Stimulated activated naive B cell treated with anti-CD40 and anti-IgM and Interleukin-4, amounts not matched to agents 10 μg/mL and 1 μg/mL and 100 μg/mL, for 72 hours (primary cell): ENCODE measurements around the gene QRICH1.
"Not testable (repeated sequence)": the region's sequence is repeated elsewhere in the genome, so short reads cannot be mapped to it uniquely, and the experiment has no call there.

Experiments
- ATAC-seq, 2 donors: fragments of 150-1000 bp; cut with Tn5 transposase; replicated peaks; 2 replicates each; pipeline ENCODE4 v1.10.0; 2021; ENCODE audit warnings: moderate library complexity in 1 of 2
- DNase-seq: peaks from one replicate; pipeline ENCODE4 v3.0.0; 2021
- H3K27ac Mint-ChIP-seq: one replicate; pipeline ENCODE4 v1.8.0; 2022; ENCODE audit warnings: mild to moderate bottlenecking, mixed read lengths
- H3K27me3 Mint-ChIP-seq, 2 donors: one replicate each; pipeline ENCODE4 v1.8.0; 2022; ENCODE audit warnings: mixed read lengths in 2 of 2
- H3K36me3 Mint-ChIP-seq, 2 donors: one replicate each; pipeline ENCODE4 v1.8.0; 2022; ENCODE audit warnings: mixed read lengths in 2 of 2, mild to moderate bottlenecking in 1 of 2
- H3K4me1 Mint-ChIP-seq, 2 donors: one replicate each; pipeline ENCODE4 v1.8.0; 2022; ENCODE audit warnings: mixed read lengths in 2 of 2, mild to moderate bottlenecking in 1 of 2
- H3K4me3 Mint-ChIP-seq, 2 donors: one replicate each; pipeline ENCODE4 v1.8.0; 2022; ENCODE audit warnings: mild to moderate bottlenecking in 2 of 2, mixed read lengths in 2 of 2, moderate library complexity in 1 of 2
- H3K9me3 Mint-ChIP-seq, 2 donors: one replicate each; pipeline ENCODE4 v1.8.0; 2022; ENCODE audit warnings: mixed read lengths in 2 of 2, mild to moderate bottlenecking in 1 of 2

The QRICH1 gene

GRCh38 chr3:49013113-49013737 lies 80.6 kb downstream of the QRICH1 start:
- H3K9me3 Mint-ChIP-seq = no peaks in the 10 kb centered on the region
- H3K36me3 Mint-ChIP-seq = peaks cover 38 to 45% of the 10 kb centered on the region in 2 donors
- no peaks in the 10 kb centered on the region for H3K27me3 Mint-ChIP-seq
- ATAC-seq = no peak
- peaks cover 40 to 57% of the 10 kb centered on the region in 2 donors for H3K4me1 Mint-ChIP-seq
- no peak overlapping the region for H3K4me3 Mint-ChIP-seq
- H3K27ac Mint-ChIP-seq = no peak overlapping the region
- DNase-seq = no peak

DNA sequence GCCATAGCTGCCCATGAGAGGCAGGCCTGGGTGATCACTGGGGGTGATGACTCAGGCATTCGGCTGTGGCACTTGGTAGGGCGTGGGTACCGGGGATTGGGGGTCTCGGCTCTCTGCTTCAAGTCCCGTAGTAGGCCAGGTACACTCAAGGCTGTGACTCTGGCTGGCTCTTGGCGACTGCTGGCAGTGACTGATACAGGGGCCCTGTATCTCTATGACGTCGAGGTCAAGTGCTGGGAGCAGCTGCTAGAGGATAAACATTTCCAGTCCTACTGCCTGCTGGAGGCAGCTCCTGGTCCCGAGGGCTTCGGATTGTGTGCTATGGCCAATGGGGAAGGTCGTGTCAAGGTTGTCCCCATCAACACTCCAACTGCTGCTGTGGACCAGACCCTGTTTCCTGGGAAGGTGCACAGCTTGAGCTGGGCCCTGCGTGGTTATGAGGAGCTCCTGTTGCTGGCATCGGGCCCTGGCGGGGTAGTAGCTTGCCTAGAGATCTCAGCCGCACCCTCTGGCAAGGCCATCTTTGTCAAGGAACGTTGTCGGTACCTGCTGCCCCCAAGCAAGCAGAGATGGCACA lies 81.3 kb downstream of the QRICH1 start:
- Mint-ChIP-seq H3K36me3 (peaks cover 40 to 50% of the 10 kb centered on the region in 2 donors), H3K27ac (no peak overlapping the region), H3K4me1 (peaks cover 43 to 57% of the 10 kb centered on the region in 2 donors), H3K9me3 (no peaks in the 10 kb centered on the region), H3K27me3 (no peaks in the 10 kb centered on the region), H3K4me3 (no peak overlapping the region)
- DNase-seq (no peak), ATAC-seq (no peak)

GRCh38 chr3:49009396-49009795 lies 84.5 kb downstream of the QRICH1 start:
- Mint-ChIP-seq H3K27me3 (no peaks in the 10 kb centered on the region), H3K9me3 (no peaks in the 10 kb centered on the region), H3K36me3 (peaks cover 27 to 32% of the 10 kb centered on the region in 2 donors), H3K4me3 (peak overlapping the region in 1 of 2 donors; percentile 41), H3K27ac (peak overlapping the region; percentile 67), H3K4me1 (peaks cover 41 to 60% of the 10 kb centered on the region in 2 donors)
- DNase-seq (no peak), ATAC-seq (no peak)

DNA sequence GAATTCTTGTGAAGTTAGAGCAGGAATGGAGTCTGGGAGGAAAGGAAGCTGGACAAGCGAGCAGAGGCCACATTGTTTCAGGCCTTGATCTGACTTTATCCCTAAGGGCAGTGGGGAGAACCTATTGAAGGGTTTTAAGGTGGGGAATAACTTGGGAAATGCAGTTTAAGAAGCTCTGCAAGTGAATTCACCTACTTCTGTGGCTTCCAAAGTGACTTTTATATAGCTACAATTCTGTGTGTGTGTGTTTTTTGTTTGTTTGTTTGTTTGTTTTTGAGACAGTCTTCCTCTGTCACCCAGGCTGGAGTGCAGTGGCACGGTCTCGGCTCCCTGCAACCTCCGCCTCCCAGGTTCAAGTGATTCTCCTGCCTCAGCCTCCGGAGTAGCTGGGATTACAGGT lies 85.2 kb downstream of the QRICH1 start:
- H3K9me3 Mint-ChIP-seq, ATAC-seq, H3K27me3 Mint-ChIP-seq, DNase-seq, H3K27ac Mint-ChIP-seq: not testable (repeated sequence)
- Mint-ChIP-seq H3K36me3 (peaks cover 23 to 28% of the 10 kb centered on the region in 2 donors), H3K4me1 (peaks cover 36 to 55% of the 10 kb centered on the region in 2 donors), H3K4me3 (peak overlapping the region; percentile 98)

DNA sequence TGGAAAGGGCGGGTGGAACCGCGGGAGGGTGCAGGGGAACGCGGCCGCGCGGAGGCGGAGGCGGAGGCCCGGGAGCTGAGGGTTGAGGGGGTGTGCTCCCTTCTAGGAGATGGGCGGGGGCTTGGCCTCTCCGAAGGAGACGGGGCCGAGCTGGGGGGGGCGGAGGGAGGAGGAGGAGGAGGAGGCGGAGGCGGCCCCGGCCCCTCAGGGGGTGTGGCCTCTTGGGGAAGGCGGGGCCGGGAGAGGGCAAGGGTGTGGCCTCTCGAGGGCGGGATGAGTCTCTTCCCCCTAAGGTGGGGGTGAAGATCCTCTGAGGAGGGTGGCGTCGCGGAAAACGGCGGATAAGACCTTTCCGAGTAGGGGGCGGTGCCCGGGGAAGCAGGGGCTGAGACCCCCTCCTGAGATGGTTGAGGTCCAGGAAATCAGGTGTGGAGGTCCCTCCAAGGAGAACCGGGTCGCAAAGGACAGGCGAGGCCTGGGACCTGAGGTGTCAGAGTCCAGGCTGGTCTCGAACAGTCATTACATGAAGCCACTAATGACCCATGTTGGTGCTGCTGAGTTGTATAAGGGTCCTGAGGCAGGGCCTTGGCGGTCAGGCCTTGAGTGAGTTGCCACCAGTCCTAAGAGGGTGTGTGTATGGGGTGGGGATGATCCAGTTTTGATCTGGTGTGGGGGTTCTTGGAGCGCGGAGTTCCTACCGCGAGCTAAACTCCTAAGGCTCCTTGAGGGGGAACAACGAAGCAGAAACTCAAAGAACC lies 85.9 kb downstream of the QRICH1 start:
- no peaks in the 10 kb centered on the region for H3K9me3 Mint-ChIP-seq
- H3K36me3 Mint-ChIP-seq = peaks cover 23 to 28% of the 10 kb centered on the region in 2 donors
- peak; percentile 76 for DNase-seq
- H3K4me3 Mint-ChIP-seq = peak overlapping the region; percentile 98
- peak overlapping the region; percentile 100 for H3K27ac Mint-ChIP-seq
- H3K27me3 Mint-ChIP-seq = no peaks in the 10 kb centered on the region
- H3K4me1 Mint-ChIP-seq = peaks cover 31 to 50% of the 10 kb centered on the region in 2 donors
- peak; percentile 56 to 68 for ATAC-seq

DNA sequence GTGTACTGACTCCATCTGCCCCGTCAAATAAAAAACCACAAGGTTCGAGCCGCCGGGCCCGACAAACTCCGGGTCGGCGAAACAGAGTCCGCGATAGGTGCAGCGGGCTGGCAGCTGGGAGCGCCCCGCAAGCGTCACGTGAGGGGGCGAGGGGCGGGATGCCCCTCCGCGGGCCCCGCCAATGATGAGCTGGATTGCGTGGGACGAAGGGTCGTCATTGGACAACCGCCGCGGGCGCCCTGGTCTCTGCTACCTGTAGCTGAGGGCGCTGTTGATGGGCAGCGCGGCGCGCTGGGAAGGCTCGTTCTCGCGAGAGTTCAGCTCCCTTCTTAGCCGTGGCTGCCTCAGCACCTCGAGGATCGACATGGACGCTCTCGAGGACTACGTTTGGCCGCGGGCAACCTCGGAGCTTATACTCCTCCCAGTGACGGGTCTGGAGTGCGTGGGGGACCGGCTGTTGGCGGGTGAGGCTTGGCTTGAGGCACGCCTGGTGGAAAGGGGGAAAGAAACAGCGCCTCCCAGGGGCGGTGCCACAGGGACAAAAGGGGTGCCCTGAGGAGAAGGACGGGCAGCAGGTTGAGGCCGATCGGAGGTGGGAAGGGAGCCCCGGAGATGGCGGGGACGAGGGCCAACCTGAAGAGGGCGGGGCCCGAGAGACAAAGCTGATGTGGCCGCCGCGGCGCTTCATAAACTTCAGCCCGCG lies 86.7 kb downstream of the QRICH1 start, which contains the start of gene WDR6:
WDR6 (plus strand) TSS at position 324 of the 703 bp plus-strand sequence; CDS start at position 365, 41 bp downstream.
- Mint-ChIP-seq H3K4me3 (peak within 1 kb of the TSS; percentile 98), H3K27me3 (no peaks in the 10 kb centered on the region), H3K4me1 (peaks cover 26 to 47% of the 10 kb centered on the region in 2 donors), H3K36me3 (peaks cover 25 to 26% of the 10 kb centered on the region in 2 donors), H3K27ac (peak within 1 kb of the TSS; percentile 100), H3K9me3 (no peaks in the 10 kb centered on the region)
- ATAC-seq = peak; percentile 91 to 93
- peak; percentile 98 for DNase-seq

DNA sequence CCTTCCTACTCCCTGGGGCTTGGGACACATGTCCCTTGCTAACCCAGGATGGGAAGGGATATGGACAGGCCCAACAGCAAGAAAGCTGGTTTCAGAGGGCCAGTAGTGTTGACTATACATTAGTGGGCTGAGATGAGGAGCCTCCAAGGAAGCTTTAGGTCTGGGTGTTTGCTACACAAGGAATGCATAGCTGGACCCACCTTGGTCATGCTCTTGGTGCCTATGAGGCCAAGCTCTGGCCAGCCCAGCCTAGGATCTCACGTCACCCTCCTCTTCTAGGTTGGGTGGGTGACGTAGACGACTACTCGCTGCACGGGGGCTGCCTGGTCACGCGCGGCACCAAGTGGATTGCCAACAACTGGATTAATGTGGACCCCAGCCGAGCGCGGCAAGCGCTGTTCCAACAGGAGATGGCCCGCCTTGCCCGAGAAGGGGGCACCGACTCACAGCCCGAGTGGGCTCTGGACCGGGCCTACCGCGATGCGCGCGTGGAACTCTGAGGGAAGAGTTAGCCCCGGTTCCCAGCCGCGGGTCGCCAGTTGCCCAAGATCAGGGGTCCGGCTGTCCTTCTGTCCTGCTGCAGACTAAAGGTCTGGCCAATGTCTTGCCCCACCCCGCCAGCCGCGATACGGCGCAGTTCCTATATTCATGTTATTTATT lies 87.3 kb downstream of the QRICH1 start:
- H3K27me3 Mint-ChIP-seq = no peaks in the 10 kb centered on the region
- ATAC-seq (peak; percentile 1 to 5), DNase-seq (no peak)
- peak overlapping the region; percentile 100 for H3K27ac Mint-ChIP-seq
- peaks cover 24 to 28% of the 10 kb centered on the region in 2 donors for H3K36me3 Mint-ChIP-seq
- H3K4me3 Mint-ChIP-seq = peak overlapping the region; percentile 98
- no peaks in the 10 kb centered on the region for H3K9me3 Mint-ChIP-seq
- H3K4me1 Mint-ChIP-seq = peaks cover 22 to 41% of the 10 kb centered on the region in 2 donors

DNA sequence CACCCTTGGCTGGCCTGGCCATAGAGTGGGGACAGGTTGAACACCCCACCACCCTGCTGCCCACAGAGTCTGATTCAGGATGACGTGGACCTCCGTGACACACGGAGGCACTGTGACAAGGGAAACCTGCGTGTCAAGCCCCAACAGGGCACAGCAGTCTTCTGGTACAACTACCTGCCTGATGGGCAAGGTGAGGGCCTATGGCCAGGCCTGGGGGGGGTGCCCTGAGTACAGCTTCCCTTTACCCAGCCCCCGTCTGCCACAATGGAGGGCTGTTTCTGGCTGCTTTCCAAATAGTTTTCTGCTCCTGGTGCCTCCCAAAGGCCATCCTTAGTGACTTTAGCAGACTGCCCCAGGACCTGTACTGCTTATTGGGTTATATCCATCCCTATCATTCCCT lies 87.9 kb downstream of the QRICH1 start:
- Mint-ChIP-seq H3K36me3 (peaks cover 24 to 28% of the 10 kb centered on the region in 2 donors), H3K4me1 (peaks cover 22 to 35% of the 10 kb centered on the region in 2 donors), H3K27me3 (no peaks in the 10 kb centered on the region), H3K4me3 (peak overlapping the region; percentile 98), H3K27ac (peak overlapping the region; percentile 100), H3K9me3 (no peaks in the 10 kb centered on the region)
- DNase-seq = no peak
- no peak for ATAC-seq

DNA sequence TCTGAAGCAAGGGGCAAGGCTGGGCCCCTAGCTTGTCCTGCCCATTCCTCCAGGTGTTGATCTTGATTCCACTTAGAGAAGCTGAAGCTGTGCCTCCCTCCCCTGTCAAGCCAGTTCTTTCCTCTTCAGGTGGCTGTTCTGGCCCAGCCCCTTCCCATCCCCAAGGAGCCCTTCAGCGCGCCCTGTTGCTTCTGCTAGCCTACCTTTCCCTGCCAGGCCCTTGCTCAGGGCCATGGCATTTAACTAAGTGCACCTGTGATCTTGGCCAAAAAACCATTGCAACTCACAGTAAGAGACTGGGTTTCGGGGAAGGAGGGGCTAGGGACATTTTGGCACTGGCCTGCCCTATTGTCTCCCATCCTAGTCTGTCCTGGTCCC lies 88.6 kb downstream of the QRICH1 start:
- Mint-ChIP-seq H3K9me3 (no peaks in the 10 kb centered on the region), H3K4me3 (no peak overlapping the region), H3K36me3 (peaks cover 24 to 27% of the 10 kb centered on the region in 2 donors), H3K27ac (no peak overlapping the region), H3K27me3 (no peaks in the 10 kb centered on the region), H3K4me1 (peaks cover 22 to 35% of the 10 kb centered on the region in 2 donors)
- ATAC-seq = no peak
- no peak for DNase-seq

DNA sequence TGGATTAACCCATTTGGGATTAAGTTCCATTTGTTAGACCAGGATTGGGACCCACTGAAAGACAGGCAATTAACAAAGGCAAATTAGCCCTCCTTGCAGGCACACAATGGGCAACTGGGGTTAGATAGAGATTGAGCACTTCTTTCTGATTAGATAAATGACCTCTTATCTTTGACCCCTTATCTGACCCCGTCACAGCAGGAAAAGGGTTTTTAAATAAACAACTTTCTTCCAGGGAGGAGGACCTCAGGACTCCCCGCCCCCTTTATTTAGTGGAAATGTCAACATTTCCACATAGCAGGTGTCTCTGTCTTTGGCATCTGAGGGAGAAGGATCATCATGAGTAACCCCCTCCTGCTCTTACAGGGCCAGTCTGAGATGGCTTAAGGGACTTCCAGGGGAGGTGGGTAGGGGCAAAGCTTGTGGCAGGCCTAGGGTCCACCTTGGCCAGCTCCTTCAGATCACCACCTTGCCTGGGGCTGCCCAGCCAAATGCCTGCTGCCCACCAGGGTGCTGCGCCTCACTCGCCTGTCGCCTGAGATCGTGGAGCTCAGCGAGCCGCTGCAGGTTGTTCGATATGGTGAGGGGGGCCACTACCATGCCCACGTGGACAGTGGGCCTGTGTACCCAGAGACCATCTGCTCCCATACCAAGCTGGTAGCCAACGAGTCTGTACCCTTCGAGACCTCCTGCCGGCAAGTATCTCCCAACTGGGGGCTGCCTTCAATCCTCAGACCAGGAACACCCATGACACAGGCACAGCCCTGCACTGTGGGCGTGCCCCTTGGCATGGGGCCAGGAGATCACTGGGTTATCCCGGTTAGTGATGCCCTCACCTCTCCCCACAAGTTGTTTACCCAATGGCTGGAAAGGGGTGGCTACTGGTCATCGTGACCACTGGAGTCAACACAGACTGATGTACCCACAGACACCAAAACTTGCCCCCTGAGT lies 89.2 kb downstream of the QRICH1 start:
- H3K27me3 Mint-ChIP-seq = no peaks in the 10 kb centered on the region
- no peak overlapping the region for H3K27ac Mint-ChIP-seq
- no peak overlapping the region for H3K4me3 Mint-ChIP-seq
- peaks cover 23 to 24% of the 10 kb centered on the region in 2 donors for H3K36me3 Mint-ChIP-seq
- no peak for ATAC-seq
- H3K4me1 Mint-ChIP-seq = peaks cover 24 to 33% of the 10 kb centered on the region in 2 donors
- DNase-seq = no peak
- H3K9me3 Mint-ChIP-seq = no peaks in the 10 kb centered on the region

- Mint-ChIP-seq H3K27ac (no peak overlapping the region), H3K9me3 (no peaks in the 10 kb centered on the region), H3K27me3 (no peaks in the 10 kb centered on the region), H3K4me3 (no peak overlapping the region), H3K4me1 (peaks cover 1 to 3% of the 10 kb centered on the region in 2 donors), H3K36me3 (peaks cover 7 to 8% of the 10 kb centered on the region in 2 donors)
- no peak for DNase-seq
- ATAC-seq = peak in 1 of 2 donors; percentile 35
Measured at GRCh38 chr3:49001155-49001554, 92.7 kb downstream of the QRICH1 start.

DNA sequence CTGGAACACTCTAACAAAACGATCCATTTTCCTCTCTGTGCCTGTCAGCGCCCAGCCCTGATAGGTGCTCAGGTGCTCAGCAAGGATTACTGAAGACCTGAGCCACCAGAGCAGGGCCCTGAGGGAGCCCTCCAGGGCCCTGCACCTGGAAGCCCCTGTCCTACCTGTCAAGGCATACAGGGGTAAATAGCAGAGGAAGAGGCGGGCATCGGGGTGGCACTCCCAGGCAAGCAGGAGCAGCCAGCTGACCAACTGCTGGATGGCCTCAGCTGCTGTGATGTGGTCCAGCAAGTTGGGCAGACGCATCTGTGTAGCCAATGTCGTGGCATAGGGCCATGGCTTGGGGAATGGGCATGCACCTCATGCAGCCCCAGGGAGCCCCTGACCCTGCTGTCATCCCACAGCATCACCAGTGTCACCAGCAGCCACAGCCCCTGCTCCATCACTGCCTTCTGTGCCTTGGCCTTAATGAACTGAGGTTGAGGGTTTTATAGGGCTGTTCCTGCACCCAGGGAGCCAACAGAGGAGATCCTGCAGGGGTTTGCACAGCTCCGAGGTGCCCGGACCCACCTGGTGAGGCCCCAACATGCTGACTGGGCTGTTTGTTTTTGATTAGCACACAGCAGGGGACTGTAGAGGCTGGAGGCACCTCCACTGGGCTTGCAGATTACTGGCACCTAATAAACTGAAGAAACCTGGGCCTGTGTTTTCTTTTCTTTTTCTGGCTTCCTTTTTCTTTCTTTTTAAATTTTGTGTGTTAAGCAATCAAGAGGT lies 94.6 kb downstream of the QRICH1 start:
- Mint-ChIP-seq H3K27me3 (no peaks in the 10 kb centered on the region), H3K4me1 (peaks cover 5 to 8% of the 10 kb centered on the region in 2 donors), H3K4me3 (no peak overlapping the region), H3K36me3 (peaks cover 16 to 21% of the 10 kb centered on the region in 2 donors), H3K27ac (no peak overlapping the region), H3K9me3 (no peaks in the 10 kb centered on the region)
- ATAC-seq (no peak), DNase-seq (no peak)
